ENCODE results near the gene MNX1.

GRCh38 chr7:156984174-156984891 lies 26.1 kb downstream of the MNX1 start:
- TF ChIP-seq CTCF (IDR thresholded peaks at IDR 0.05; ENCODE audit: low read depth, low read length, poor library complexity, severe bottlenecking) (no peak), EZH2phosphoT487 (IDR thresholded peaks at IDR 0.05; ENCODE audit: borderline replicate concordance, low read length) (no peak)
